Measurements from ENCODE around the gene NOX3.

NOX3 gene

GRCh38 chr6:155382338-155382685 lies 73.3 kb downstream of the NOX3 start:
- Histone ChIP-seq H3K4me3 (ENCODE audit: low read depth, low read length) (no peak overlapping the region), H3K9ac (ENCODE audit: low read depth, low read length) (no peak overlapping the region), H3K27me3 (ENCODE audit: control insufficient read depth, insufficient read depth, low read length) (no peaks in the 10 kb centered on the region), H3K27ac (ENCODE audit: low read depth, low read length) (no peak overlapping the region), H3K36me3 (ENCODE audit: control insufficient read depth, insufficient read depth, low read length) (no peaks in the 10 kb centered on the region), H3K9me3 (ENCODE audit: control insufficient read depth, insufficient read depth, low read length) (no peaks in the 10 kb centered on the region), H3K4me1 (ENCODE audit: control insufficient read depth, insufficient read depth, low read length) (no peaks in the 10 kb centered on the region)

DNA sequence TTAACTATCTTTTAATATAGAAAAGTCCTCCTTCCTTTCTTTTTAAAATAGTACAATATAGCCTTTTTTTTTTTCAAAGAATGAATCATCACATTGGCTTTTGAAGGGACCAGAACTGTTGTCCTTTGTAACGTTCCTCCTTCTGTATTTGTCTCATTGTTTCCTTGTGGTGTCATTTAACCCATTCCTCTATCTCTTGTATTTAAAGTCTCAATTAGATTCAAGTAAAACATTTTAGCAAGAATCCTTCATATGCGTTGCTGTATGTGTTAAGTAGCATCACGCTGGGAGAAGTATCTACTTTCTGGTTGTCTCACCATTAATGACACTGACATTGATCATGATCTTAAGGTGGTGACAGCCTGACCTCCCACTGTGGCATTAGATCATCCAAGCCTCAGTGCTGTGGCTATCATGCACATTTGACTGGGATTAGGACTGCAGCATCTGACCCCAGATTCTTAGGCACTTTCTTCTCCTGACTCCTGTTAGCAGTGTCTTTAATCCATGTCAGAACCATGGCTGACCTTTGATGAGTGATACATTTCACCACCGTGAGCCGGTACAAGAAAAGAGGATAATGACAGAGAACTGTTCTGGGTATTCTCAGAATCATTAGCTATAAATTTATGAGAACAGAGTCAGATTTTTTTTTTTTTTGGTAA lies 73.8 kb downstream of the NOX3 start:
- H3K9ac ChIP-seq (ENCODE audit: low read depth, low read length): no peak overlapping the region
- H3K27me3 ChIP-seq (ENCODE audit: control insufficient read depth, insufficient read depth, low read length): no peaks in the 10 kb centered on the region
- no peaks in the 10 kb centered on the region for H3K36me3 ChIP-seq (ENCODE audit: control insufficient read depth, insufficient read depth, low read length)
- no peak overlapping the region for H3K4me3 ChIP-seq (ENCODE audit: low read depth, low read length)
- H3K27ac ChIP-seq (ENCODE audit: low read depth, low read length): no peak overlapping the region
- no peaks in the 10 kb centered on the region for H3K4me1 ChIP-seq (ENCODE audit: control insufficient read depth, insufficient read depth, low read length)
- no peaks in the 10 kb centered on the region for H3K9me3 ChIP-seq (ENCODE audit: control insufficient read depth, insufficient read depth, low read length)

GRCh38 chr6:155380666-155381332 lies 74.8 kb downstream of the NOX3 start:
- Histone ChIP-seq H3K4me3 (ENCODE audit: low read depth, low read length) (no peak overlapping the region), H3K27me3 (ENCODE audit: control insufficient read depth, insufficient read depth, low read length) (no peaks in the 10 kb centered on the region), H3K27ac (ENCODE audit: low read depth, low read length) (no peak overlapping the region), H3K4me1 (ENCODE audit: control insufficient read depth, insufficient read depth, low read length) (no peaks in the 10 kb centered on the region), H3K9me3 (ENCODE audit: control insufficient read depth, insufficient read depth, low read length) (no peaks in the 10 kb centered on the region), H3K36me3 (ENCODE audit: control insufficient read depth, insufficient read depth, low read length) (no peaks in the 10 kb centered on the region), H3K9ac (ENCODE audit: low read depth, low read length) (no peak overlapping the region)

- Histone ChIP-seq H3K36me3 (ENCODE audit: control insufficient read depth, insufficient read depth, low read length) (no peaks in the 10 kb centered on the region), H3K27ac (ENCODE audit: low read depth, low read length) (no peak overlapping the region), H3K4me1 (ENCODE audit: control insufficient read depth, insufficient read depth, low read length) (no peaks in the 10 kb centered on the region), H3K9me3 (ENCODE audit: control insufficient read depth, insufficient read depth, low read length) (no peaks in the 10 kb centered on the region), H3K4me3 (ENCODE audit: low read depth, low read length) (no peak overlapping the region), H3K9ac (ENCODE audit: low read depth, low read length) (no peak overlapping the region), H3K27me3 (ENCODE audit: control insufficient read depth, insufficient read depth, low read length) (no peaks in the 10 kb centered on the region)
Measured at GRCh38 chr6:155378724-155379123, 76.9 kb downstream of the NOX3 start.

GRCh38 chr6:155378276-155378675 lies 77.4 kb downstream of the NOX3 start:
- H3K9ac ChIP-seq (ENCODE audit: low read depth, low read length): no peak overlapping the region
- no peak overlapping the region for H3K27ac ChIP-seq (ENCODE audit: low read depth, low read length)
- no peaks in the 10 kb centered on the region for H3K36me3 ChIP-seq (ENCODE audit: control insufficient read depth, insufficient read depth, low read length)
- no peaks in the 10 kb centered on the region for H3K9me3 ChIP-seq (ENCODE audit: control insufficient read depth, insufficient read depth, low read length)
- H3K4me1 ChIP-seq (ENCODE audit: control insufficient read depth, insufficient read depth, low read length): no peaks in the 10 kb centered on the region
- no peak overlapping the region for H3K4me3 ChIP-seq (ENCODE audit: low read depth, low read length)
- no peaks in the 10 kb centered on the region for H3K27me3 ChIP-seq (ENCODE audit: control insufficient read depth, insufficient read depth, low read length)

- H3K27me3 ChIP-seq (ENCODE audit: control insufficient read depth, insufficient read depth, low read length): no peaks in the 10 kb centered on the region
- no peak overlapping the region for H3K9ac ChIP-seq (ENCODE audit: low read depth, low read length)
- H3K36me3 ChIP-seq (ENCODE audit: control insufficient read depth, insufficient read depth, low read length): no peaks in the 10 kb centered on the region
- no peaks in the 10 kb centered on the region for H3K4me1 ChIP-seq (ENCODE audit: control insufficient read depth, insufficient read depth, low read length)
- no peak overlapping the region for H3K27ac ChIP-seq (ENCODE audit: low read depth, low read length)
- no peak overlapping the region for H3K4me3 ChIP-seq (ENCODE audit: low read depth, low read length)
- H3K9me3 ChIP-seq (ENCODE audit: control insufficient read depth, insufficient read depth, low read length): no peaks in the 10 kb centered on the region
Measured at GRCh38 chr6:155377061-155377460, 78.6 kb downstream of the NOX3 start.

DNA sequence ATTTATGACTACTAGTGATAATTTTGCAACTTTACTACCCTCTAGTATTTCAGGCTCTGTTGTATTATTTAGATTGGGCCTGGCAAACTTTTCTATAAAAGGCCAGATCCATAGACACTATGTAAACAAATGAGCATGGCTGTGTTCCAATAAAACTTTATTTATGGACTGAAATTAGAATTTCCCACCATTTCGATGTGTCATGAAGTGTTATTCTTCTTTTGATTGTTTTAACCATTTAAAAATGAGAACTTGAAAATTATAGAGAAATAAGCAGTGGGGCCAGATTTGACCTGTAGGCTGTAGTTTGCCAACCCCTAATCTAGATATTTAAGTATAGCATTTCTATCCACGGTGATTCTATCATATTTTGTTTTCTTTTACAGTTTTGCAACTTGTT lies 79.8 kb downstream of the NOX3 start:
- Histone ChIP-seq H3K9ac (ENCODE audit: low read depth, low read length) (no peak overlapping the region), H3K4me3 (ENCODE audit: low read depth, low read length) (no peak overlapping the region), H3K36me3 (ENCODE audit: control insufficient read depth, insufficient read depth, low read length) (no peaks in the 10 kb centered on the region), H3K9me3 (ENCODE audit: control insufficient read depth, insufficient read depth, low read length) (no peaks in the 10 kb centered on the region), H3K27me3 (ENCODE audit: control insufficient read depth, insufficient read depth, low read length) (no peaks in the 10 kb centered on the region), H3K27ac (ENCODE audit: low read depth, low read length) (no peak overlapping the region), H3K4me1 (ENCODE audit: control insufficient read depth, insufficient read depth, low read length) (no peaks in the 10 kb centered on the region)

GRCh38 chr6:155374681-155375080 lies 81.0 kb downstream of the NOX3 start:
- Histone ChIP-seq H3K36me3 (ENCODE audit: control insufficient read depth, insufficient read depth, low read length) (no peaks in the 10 kb centered on the region), H3K4me3 (ENCODE audit: low read depth, low read length) (no peak overlapping the region), H3K4me1 (ENCODE audit: control insufficient read depth, insufficient read depth, low read length) (no peaks in the 10 kb centered on the region), H3K9ac (ENCODE audit: low read depth, low read length) (no peak overlapping the region), H3K9me3 (ENCODE audit: control insufficient read depth, insufficient read depth, low read length) (no peaks in the 10 kb centered on the region), H3K27ac (ENCODE audit: low read depth, low read length) (no peak overlapping the region), H3K27me3 (ENCODE audit: control insufficient read depth, insufficient read depth, low read length) (no peaks in the 10 kb centered on the region)

DNA sequence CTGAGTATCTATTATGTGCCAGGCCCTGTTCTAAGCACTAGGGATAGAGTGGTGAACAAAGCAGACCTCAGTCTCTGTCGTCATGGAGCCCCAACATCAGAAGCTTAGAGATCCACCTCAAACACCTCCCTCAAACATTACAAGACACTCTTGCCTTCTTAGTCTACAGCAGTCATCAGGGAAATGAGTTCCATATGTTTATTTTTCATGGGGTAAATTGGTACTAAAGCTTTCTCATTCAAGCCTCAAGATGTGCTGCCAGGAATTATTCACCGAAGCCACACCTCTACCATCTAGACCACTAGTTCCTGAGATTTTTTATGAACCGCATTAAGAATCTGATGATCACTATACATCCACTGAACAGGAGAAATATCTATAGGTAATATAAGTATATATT lies 82.4 kb downstream of the NOX3 start:
- Histone ChIP-seq H3K36me3 (ENCODE audit: control insufficient read depth, insufficient read depth, low read length) (no peaks in the 10 kb centered on the region), H3K27me3 (ENCODE audit: control insufficient read depth, insufficient read depth, low read length) (no peaks in the 10 kb centered on the region), H3K9ac (ENCODE audit: low read depth, low read length) (no peak overlapping the region), H3K9me3 (ENCODE audit: control insufficient read depth, insufficient read depth, low read length) (no peaks in the 10 kb centered on the region), H3K27ac (ENCODE audit: low read depth, low read length) (no peak overlapping the region), H3K4me1 (ENCODE audit: control insufficient read depth, insufficient read depth, low read length) (no peaks in the 10 kb centered on the region), H3K4me3 (ENCODE audit: low read depth, low read length) (no peak overlapping the region)

GRCh38 chr6:155372256-155372655 lies 83.4 kb downstream of the NOX3 start:
- Histone ChIP-seq H3K9me3 (ENCODE audit: control insufficient read depth, insufficient read depth, low read length) (no peaks in the 10 kb centered on the region), H3K4me1 (ENCODE audit: control insufficient read depth, insufficient read depth, low read length) (no peaks in the 10 kb centered on the region), H3K36me3 (ENCODE audit: control insufficient read depth, insufficient read depth, low read length) (no peaks in the 10 kb centered on the region), H3K27ac (ENCODE audit: low read depth, low read length) (no peak overlapping the region), H3K27me3 (ENCODE audit: control insufficient read depth, insufficient read depth, low read length) (no peaks in the 10 kb centered on the region), H3K4me3 (ENCODE audit: low read depth, low read length) (no peak overlapping the region), H3K9ac (ENCODE audit: low read depth, low read length) (no peak overlapping the region)

- H3K4me1 ChIP-seq (ENCODE audit: control insufficient read depth, insufficient read depth, low read length): 0 out of 2 replicates have a peak, but pooled peaks cover under 1% of the 10 kb centered on the region
- H3K27ac ChIP-seq (ENCODE audit: low read depth, low read length): no peak overlapping the region
- no peaks in the 10 kb centered on the region for H3K9me3 ChIP-seq (ENCODE audit: control insufficient read depth, insufficient read depth, low read length)
Measured at GRCh38 chr6:155371230-155371629, 84.4 kb downstream of the NOX3 start.

More at GRCh38 chr6:155371230-155371629, 84.4 kb downstream of the NOX3 start:
- no peaks in the 10 kb centered on the region for H3K27me3 ChIP-seq (ENCODE audit: control insufficient read depth, insufficient read depth, low read length)
- H3K4me3 ChIP-seq (ENCODE audit: low read depth, low read length): no peak overlapping the region
- no peak overlapping the region for H3K9ac ChIP-seq (ENCODE audit: low read depth, low read length)
- H3K36me3 ChIP-seq (ENCODE audit: control insufficient read depth, insufficient read depth, low read length): no peaks in the 10 kb centered on the region
